GM21526 (cell line): ENCODE results near the gene LRP11.
"Not testable (repeated sequence)": the region's sequence is repeated elsewhere in the genome, so short reads cannot be mapped to it uniquely, and the experiment has no call there.

Experiments
- ATAC-seq: cut with Tn5 transposase; IDR thresholded peaks from one replicate; pipeline ENCODE4 v1.9.1; 2021; ENCODE audit warnings: moderate library complexity; ENCODE audit not compliant: unreplicated experiment, low FRiP score

Gene LRP11

DNA sequence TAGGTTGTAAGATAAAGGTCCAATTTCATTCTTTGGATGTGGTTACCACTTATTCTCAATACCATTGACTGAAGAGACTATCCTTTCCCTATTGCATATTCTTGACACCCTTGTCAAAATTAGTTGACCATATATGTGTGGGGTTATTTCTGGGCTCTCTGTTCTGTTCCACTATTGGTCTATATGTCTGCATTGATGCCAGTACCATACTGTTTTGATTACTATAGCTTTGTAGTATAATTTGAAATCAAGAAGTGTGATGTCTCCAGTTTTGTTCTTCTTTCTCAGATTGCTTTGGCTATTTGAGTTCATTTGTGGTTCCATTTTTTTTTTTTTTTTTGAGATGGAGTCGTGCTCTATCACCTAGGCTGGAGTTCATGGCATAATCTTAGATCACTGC is 8.1 kb upstream of the LRP11 start:
- no peak for ATAC-seq

GRCh38 chr6:149871182-149871581 is 7.0 kb upstream of the LRP11 start:
- ATAC-seq: no peak

DNA sequence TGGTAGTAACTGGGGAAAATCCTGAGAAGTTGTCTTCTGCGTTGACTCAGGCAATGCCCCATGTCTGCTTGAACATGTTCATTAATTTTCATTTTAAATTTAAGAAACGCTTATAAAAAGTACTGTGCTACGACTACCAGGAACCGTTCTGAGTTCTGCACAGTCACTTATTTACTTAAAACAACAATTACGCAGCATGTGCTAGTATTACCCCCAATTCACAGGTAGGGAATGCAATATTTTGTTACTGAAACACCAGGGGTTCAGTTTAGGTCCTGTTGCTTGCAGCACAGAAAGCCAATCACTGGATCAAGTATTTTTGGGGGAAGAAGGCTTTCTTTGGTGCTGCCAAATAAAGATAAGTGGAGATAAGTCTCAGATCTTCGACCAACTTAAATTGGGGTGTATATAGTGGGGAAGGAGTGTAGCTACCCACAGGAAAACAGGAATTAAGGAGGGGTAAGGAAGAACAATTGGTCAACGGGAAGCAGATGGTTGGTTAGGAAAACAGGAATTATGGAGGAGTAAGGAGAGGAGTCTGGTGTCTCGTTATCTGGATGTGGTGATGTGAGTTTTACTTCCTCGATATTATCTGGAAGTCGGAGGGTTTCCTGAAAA is 5.2 kb upstream of the LRP11 start:
- ATAC-seq: no peak

- ATAC-seq: no peak
These were observed 3.9 kb upstream of the LRP11 start for GRCh38 chr6:149867876-149868640.

GRCh38 chr6:149864578-149865535 is 698 bp upstream of the LRP11 start:
- no peak for ATAC-seq

GRCh38 chr6:149862922-149863697 is 1.0 kb downstream of the LRP11 start:
- peak; percentile 30 for ATAC-seq

DNA sequence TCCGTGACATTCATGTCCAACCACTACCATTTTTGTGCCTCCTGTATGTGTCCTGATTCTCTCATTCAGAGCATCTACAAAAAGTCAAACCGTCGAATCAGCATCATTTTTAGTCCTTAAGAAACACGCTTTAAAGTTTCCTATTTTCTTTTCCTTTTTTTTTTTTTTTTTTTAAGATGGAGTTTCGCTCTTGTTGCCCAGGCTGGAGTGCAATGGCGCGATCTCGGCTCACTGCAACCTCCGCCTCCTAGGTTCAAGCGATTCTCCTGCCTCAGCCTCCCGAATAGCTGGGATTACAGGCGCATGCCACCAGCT is 1.8 kb downstream of the LRP11 start:
- not testable (repeated sequence) for ATAC-seq

DNA sequence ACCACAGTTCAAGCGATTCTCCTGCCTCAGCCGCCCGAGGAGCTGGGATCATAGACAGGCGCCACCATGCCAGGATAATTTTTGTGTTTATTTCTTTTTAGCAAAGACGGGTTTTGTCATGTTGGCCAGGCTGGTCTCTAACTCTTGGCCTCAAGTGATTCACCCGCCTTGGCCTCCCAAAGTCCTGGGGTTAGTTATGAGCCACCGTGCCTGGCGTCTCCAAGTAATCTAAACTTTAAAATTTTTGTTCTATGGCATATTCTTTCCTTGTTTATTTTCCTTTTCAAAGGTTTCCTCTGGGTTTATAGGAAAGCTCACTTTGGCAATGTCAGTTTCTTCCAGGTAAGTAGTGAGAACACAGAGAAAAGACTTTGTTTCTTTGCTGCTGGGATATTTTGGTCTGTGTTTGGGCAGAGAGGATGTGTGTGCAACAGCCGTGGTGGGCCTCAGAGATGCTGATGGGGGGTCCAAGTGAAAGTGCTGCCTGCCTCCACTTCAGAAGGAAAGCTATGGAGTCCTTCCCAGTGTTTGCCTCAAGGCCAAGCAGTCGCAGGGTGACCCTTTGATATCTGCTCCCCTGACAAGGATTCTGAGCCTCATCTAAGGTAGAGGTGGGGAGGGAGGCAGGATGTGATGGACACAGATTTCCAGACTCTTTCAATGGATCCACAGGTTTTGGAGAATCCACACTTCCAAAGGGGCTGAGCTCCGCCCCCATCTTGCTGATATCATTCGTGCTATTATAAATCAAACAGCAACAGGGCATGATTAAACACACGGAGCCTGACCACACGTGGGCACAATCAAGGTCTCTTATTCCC is 2.3 kb downstream of the LRP11 start:
- ATAC-seq: no peak

GRCh38 chr6:149860834-149861602 is 3.1 kb downstream of the LRP11 start:
- ATAC-seq: no peak

DNA sequence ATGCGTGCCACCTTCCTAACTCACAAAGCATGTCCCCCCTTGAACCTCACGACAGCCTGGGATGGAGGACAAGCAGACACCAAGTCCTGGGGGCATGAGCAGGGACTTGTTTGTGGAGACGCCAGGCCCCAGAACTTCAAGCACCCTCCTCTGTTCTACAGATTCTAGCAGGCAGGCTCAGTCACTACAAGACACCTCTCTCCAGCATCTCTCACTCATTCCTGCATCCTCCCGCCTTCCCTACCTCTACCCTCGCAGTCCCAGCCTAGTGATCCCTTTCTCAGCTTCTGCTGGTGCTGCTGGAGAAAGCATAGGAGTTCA is 3.7 kb downstream of the LRP11 start:
- no peak for ATAC-seq

DNA sequence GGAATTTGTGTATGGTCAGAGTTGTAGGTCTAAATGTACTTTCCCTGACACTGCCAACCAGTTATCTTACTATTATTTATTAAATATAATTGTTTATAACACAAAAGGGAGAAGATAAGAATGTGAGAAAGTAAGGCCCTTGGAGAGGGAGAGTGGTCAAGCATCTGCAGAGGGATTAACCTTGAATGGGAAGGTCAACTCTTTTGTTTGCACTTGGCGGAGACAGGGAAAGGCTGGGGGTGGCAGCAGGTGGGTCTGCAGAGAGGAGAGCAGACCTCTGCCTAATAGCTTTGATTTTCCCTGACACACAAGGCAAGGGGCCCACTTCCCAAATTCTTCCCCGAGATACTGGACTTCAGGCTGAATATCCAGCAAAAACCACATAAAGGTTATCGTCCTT is 4.2 kb downstream of the LRP11 start:
- ATAC-seq: no peak

DNA sequence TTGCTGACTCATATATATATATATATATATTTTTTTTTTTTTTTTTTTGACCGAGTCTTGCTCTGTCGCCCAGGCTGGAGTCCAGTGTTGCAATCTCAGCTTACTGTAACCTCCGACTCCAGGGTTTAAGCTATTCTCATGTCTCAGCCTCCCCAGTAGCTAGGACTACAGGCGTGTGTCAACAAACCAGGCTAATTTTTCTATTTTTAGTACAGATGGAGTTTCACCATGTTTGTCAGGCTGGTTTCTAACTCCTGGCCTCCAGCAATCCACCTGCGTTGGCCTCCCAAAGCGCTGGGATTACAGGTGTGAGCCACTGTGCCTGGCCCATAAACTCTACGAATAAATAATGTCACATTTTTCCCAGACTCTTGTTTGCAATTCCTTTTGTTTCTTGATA is 4.8 kb downstream of the LRP11 start:
- ATAC-seq: no peak

DNA sequence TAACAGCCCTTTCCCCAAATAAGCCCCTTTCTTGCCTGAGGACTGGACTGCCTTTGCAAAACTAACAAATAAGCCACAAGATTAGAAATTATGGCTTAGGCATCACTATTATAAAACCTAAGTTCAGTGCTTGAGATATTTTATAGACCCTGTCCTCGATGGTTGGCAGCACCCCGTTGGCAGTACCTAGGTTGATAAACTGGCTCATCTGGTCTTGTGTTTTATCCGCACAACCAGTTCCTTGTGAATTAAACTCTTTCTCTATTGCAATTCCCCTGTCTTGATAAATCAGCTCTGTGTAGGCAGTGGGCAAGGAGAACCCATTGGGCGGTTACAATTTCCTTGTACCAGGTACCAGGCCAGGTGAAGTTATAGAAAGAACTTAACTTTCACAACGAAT is 6.6 kb downstream of the LRP11 start:
- ATAC-seq: no peak

DNA sequence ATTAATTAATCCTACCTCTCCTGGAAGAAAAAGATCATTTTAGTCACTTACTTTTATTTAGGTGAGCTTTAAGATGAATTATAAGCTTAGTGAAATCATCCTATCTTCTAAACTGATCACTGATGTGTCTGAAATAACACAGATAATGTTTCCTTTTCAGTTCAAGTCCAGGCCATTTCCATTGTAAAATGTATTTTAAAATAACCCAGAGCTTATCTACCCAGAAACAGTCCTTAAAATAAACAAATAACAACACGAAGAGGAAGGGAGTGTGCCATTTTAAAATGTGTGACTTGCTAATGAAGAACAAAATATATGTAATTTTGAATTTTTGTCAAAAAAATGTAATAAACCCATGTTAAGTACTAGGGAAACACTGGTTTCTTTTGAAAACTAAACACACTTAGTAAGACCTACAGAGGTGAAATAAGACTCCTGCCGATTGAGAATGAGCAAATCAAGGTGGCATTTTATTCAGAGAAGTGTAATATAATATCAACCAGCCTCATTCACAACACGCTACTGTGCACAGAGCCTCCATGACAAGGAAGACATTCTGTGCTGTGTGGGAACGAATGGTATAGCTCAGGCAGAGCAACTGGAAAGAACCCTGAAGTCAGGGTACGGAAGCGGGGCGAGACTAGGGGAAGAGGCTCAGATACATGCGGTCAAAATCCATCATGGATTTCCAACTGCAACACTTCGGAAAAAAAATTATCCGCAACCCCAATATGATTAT is 7.7 kb downstream of the LRP11 start:
- ATAC-seq: no peak

GRCh38 chr6:149855741-149856140 is 8.4 kb downstream of the LRP11 start:
- ATAC-seq: no peak

DNA sequence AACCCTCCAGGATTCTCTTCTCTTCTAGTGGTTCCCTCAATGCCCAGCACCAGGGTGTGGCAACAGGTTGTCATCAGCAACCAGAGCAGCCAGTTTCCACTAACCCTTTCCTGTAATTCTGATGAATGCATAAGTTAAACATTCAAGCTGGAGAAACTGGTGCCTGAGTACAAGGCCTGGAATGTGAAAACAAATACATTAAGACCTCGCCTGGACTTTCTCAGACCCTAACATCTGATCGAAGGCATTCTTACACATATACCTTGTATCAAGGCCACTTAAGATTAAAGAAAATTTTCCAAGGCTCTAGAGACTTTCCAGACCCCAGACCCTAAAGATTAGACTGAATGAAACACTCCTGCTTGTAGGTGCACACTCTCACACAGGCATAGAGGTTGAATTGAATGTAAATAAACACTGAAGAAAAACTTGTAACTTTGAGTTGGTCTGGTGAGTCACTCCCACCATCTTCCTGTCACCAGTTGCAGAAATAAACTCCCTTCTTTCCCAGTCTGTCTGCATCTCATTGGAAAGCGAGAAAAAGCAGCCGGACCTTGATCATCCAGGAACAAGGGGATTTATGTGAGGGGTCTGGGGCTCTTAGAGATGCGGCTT is 9.0 kb downstream of the LRP11 start:
- no peak for ATAC-seq

DNA sequence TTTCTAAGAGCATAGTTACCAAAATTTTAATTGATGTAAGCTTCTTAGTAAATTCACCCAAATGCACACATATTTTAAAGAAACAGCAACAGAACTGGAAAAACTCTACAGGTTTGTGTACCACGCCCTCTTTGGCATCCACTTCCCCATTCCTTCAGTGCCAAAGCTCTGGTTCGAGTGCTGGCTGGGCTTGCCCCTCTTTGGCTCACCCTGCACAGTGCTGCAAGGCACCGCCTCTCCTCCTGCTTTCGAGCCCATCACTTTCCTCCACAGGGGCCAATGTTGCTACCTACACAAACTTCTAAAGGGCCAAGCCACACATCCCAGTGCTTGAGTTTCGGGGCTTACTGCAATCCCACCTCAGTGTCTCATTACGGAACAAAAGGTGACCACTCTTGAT is 9.6 kb downstream of the LRP11 start:
- no peak for ATAC-seq

- ATAC-seq: not testable (repeated sequence)
These were observed 10.1 kb downstream of the LRP11 start for GRCh38 chr6:149854017-149854416.
